Measurements from ENCODE around the gene TTC27. TPM values are rescaled to one million over a fixed set of nuclear protein-coding genes. Genes with fewer than 3 reads are reported as not detected.

Gene TTC27
- total RNA-seq, 1 experiment from 2014 or later = 25.1 TPM

DNA sequence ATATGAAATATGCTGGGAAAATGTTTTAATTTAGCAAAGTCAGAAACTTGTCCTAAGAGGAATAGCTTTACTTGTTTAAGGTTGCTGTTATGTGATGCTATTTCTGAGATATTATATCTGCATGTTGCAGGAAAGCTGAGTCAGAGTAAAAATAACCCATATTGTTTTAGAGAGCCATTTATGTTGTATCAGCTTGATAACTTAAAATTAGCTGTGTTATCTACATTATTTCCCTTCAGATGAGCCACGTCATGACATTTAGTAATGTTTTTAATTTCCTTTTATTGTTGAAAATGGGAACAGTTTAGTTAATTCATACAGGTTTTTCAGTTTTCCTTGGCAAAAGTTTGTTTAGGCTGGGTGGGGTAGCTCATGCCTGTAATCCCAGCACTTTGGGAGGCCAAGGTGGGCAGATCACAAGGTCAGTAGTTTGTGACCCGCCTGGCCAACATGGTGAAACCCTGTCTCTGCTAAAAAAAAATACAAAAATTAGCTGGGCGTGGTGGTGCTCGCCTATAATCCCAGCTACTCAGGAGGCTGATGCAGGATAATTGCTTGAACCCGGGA is 55.8 kb downstream of the TTC27 start:
- POLR2A ChIA-PET = no interaction called here
- Mint-ChIP-seq H3K4me3 (no peak overlapping the region), H3K4me1 (no peaks in the 10 kb centered on the region), H3K27me3 (ENCODE audit: low read depth) (no peaks in the 10 kb centered on the region), H3K9me3 (no peaks in the 10 kb centered on the region), H3K36me3 (no peaks in the 10 kb centered on the region), H3K27ac (no peak overlapping the region)
- ATAC-seq = no peak
- DNase-seq (ENCODE audit: low spot score) = no peak
- TF ChIP-seq ZBTB21 (CRISPR knock-in tag; IDR thresholded peaks at IDR 0.05; ENCODE audit: borderline replicate concordance) (no peak), FOXK1 (CRISPR knock-in tag; IDR thresholded peaks at IDR 0.05) (no peak)
- CTCF ChIA-PET = no interaction called here

DNA sequence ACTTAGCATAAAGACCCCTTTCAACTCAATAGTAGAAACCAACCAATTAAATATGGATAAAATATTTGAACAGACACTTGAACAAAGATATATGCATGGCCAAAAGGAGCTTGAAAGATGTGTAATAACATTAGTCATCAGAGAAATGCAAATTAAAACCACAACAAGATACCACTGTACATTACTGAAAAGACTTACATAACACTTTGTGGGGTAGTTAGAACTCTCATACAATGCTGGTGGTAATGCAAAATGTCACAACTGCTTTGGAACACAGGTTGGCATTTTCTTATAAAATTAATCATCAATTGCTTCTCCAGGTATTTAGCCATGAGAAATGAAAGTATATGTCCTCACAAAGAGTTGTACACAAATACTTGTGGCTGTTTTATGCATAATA is 60.7 kb downstream of the TTC27 start:
- no peaks in the 10 kb centered on the region for H3K27me3 Mint-ChIP-seq (ENCODE audit: low read depth)
- H3K4me1 Mint-ChIP-seq = no peaks in the 10 kb centered on the region
- POLR2A ChIA-PET = no interaction called here
- no peaks in the 10 kb centered on the region for H3K36me3 Mint-ChIP-seq
- no peak overlapping the region for H3K27ac Mint-ChIP-seq
- no peak for DNase-seq (ENCODE audit: low spot score)
- CTCF ChIA-PET = no interaction called here
- TF ChIP-seq GABPB1 (CRISPR knock-in tag; IDR thresholded peaks at IDR 0.05) = no peak
- TF ChIP-seq, protein P1, sequence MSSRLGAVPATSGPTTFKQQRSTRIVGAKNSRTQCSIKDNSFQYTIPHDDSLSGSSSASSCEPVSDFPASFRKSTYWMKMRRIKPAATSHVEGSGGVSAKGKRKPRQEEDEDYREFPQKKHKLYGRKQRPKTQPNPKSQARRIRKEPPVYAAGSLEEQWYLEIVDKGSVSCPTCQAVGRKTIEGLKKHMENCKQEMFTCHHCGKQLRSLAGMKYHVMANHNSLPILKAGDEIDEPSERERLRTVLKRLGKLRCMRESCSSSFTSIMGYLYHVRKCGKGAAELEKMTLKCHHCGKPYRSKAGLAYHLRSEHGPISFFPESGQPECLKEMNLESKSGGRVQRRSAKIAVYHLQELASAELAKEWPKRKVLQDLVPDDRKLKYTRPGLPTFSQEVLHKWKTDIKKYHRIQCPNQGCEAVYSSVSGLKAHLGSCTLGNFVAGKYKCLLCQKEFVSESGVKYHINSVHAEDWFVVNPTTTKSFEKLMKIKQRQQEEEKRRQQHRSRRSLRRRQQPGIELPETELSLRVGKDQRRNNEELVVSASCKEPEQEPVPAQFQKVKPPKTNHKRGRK (CRISPR knock-in tag; IDR thresholded peaks at IDR 0.05; ENCODE audit: borderline replicate concordance) = no peak
- TF ChIP-seq CREM (CRISPR knock-in tag; IDR thresholded peaks at IDR 0.05) = no peak
- no peak for TF ChIP-seq EMX1 (CRISPR knock-in tag; IDR thresholded peaks at IDR 0.05)
- TF ChIP-seq IRF2 (CRISPR knock-in tag; IDR thresholded peaks at IDR 0.05; ENCODE audit: borderline replicate concordance, low read depth) = no peak
- TF ChIP-seq, protein P2, sequence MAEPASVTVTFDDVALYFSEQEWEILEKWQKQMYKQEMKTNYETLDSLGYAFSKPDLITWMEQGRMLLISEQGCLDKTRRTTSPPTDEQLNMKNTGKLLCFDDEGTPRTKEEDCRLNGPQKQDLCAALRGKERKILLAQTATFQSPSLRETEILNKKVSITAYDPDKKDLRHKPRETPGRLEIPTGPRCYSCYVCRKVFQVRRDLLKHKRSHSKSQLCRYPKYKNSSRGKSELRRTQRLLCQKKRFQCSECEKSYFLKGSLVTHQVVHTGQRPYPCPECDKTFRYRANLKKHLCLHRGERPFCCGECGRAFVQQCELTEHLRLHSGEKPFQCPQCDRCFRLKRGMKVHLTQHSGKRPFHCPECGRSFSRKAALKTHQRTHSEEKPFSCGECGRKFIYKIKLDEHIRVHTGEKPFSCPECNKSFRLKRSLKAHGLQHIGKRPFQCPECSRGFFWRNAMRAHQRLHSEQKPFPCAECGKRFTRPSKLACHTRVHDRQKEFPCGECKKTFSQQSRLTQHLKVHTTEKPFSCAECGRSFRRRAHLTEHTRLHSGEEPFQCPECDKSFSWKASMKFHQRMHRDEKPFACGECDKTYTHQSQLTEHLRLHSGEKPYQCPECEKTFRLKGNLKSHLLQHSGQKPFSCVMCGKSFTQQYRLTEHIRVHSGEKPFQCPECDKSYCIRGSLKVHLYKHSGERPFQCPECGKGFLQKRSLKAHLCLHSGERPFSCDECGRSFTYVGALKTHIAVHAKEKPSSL (CRISPR knock-in tag; conservative IDR thresholded peaks at IDR 0.05) = no peak
- TF ChIP-seq, protein P3, sequence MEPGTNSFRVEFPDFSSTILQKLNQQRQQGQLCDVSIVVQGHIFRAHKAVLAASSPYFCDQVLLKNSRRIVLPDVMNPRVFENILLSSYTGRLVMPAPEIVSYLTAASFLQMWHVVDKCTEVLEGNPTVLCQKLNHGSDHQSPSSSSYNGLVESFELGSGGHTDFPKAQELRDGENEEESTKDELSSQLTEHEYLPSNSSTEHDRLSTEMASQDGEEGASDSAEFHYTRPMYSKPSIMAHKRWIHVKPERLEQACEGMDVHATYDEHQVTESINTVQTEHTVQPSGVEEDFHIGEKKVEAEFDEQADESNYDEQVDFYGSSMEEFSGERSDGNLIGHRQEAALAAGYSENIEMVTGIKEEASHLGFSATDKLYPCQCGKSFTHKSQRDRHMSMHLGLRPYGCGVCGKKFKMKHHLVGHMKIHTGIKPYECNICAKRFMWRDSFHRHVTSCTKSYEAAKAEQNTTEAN (CRISPR knock-in tag; IDR thresholded peaks at IDR 0.05) = no peak
- TF ChIP-seq, protein P4, sequence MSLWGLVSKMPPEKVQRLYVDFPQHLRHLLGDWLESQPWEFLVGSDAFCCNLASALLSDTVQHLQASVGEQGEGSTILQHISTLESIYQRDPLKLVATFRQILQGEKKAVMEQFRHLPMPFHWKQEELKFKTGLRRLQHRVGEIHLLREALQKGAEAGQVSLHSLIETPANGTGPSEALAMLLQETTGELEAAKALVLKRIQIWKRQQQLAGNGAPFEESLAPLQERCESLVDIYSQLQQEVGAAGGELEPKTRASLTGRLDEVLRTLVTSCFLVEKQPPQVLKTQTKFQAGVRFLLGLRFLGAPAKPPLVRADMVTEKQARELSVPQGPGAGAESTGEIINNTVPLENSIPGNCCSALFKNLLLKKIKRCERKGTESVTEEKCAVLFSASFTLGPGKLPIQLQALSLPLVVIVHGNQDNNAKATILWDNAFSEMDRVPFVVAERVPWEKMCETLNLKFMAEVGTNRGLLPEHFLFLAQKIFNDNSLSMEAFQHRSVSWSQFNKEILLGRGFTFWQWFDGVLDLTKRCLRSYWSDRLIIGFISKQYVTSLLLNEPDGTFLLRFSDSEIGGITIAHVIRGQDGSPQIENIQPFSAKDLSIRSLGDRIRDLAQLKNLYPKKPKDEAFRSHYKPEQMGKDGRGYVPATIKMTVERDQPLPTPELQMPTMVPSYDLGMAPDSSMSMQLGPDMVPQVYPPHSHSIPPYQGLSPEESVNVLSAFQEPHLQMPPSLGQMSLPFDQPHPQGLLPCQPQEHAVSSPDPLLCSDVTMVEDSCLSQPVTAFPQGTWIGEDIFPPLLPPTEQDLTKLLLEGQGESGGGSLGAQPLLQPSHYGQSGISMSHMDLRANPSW (CRISPR knock-in tag; conservative IDR thresholded peaks at IDR 0.05; ENCODE audit: low read depth) = no peak
- TF ChIP-seq ZBTB21 (CRISPR knock-in tag; IDR thresholded peaks at IDR 0.05; ENCODE audit: borderline replicate concordance) = no peak
- TF ChIP-seq FOXP1 (CRISPR knock-in tag; IDR thresholded peaks at IDR 0.05; ENCODE audit: borderline replicate concordance) = no peak
- TF ChIP-seq TP53 (CRISPR knock-in tag; IDR thresholded peaks at IDR 0.05) = no peak
- no peak for TF ChIP-seq NFATC4 (CRISPR knock-in tag; IDR thresholded peaks at IDR 0.05)
- no peak for TF ChIP-seq SMAD4 (CRISPR knock-in tag; IDR thresholded peaks at IDR 0.05)
- TF ChIP-seq, protein P5, sequence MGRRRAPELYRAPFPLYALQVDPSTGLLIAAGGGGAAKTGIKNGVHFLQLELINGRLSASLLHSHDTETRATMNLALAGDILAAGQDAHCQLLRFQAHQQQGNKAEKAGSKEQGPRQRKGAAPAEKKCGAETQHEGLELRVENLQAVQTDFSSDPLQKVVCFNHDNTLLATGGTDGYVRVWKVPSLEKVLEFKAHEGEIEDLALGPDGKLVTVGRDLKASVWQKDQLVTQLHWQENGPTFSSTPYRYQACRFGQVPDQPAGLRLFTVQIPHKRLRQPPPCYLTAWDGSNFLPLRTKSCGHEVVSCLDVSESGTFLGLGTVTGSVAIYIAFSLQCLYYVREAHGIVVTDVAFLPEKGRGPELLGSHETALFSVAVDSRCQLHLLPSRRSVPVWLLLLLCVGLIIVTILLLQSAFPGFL (CRISPR knock-in tag; IDR thresholded peaks at IDR 0.05; ENCODE audit: borderline replicate concordance) = no peak
- TF ChIP-seq, protein P6, sequence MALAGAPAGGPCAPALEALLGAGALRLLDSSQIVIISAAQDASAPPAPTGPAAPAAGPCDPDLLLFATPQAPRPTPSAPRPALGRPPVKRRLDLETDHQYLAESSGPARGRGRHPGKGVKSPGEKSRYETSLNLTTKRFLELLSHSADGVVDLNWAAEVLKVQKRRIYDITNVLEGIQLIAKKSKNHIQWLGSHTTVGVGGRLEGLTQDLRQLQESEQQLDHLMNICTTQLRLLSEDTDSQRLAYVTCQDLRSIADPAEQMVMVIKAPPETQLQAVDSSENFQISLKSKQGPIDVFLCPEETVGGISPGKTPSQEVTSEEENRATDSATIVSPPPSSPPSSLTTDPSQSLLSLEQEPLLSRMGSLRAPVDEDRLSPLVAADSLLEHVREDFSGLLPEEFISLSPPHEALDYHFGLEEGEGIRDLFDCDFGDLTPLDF (CRISPR knock-in tag; IDR thresholded peaks at IDR 0.05) = no peak
- no peaks in the 10 kb centered on the region for H3K9me3 Mint-ChIP-seq
- no peak overlapping the region for H3K4me3 Mint-ChIP-seq
- no peak for ATAC-seq

All from WTC11 (cell line).